Rectal smooth muscle tissue (tissue), 1 donor: ENCODE measurements around the gene ALDH1L2.
"Not testable (repeated sequence)": the region's sequence is repeated elsewhere in the genome, so short reads cannot be mapped to it uniquely, and the experiment has no call there.

Experiments used
- H3K27ac ChIP-seq: one replicate; pipeline ENCODE4 v1.7.0; 2013; ENCODE audit warnings: low read depth, low read length, inconsistent platforms
- H3K27me3 ChIP-seq: one replicate; pipeline ENCODE4 v1.7.0; 2013; ENCODE audit warnings: low read length; ENCODE audit not compliant: control insufficient read depth, insufficient read depth
- H3K36me3 ChIP-seq: one replicate; pipeline ENCODE4 v1.7.0; 2013; ENCODE audit warnings: low read length; ENCODE audit not compliant: control insufficient read depth, insufficient read depth
- H3K4me1 ChIP-seq: one replicate; pipeline ENCODE4 v1.7.0; 2013; ENCODE audit warnings: low read length; ENCODE audit not compliant: control insufficient read depth, insufficient read depth
- H3K4me3 ChIP-seq: one replicate; pipeline ENCODE4 v1.7.0; 2013; ENCODE audit warnings: low read length
- H3K9ac ChIP-seq: one replicate; pipeline ENCODE4 v1.7.0; 2013; ENCODE audit warnings: low read length

The ALDH1L2 gene

GRCh38 chr12:105100998-105101397, 16.7 kb upstream of the ALDH1L2 start:
- Histone ChIP-seq H3K4me1 (no peaks in the 10 kb centered on the region), H3K27me3 (no peaks in the 10 kb centered on the region), H3K4me3 (no peak overlapping the region), H3K9ac (no peak overlapping the region), H3K27ac (no peak overlapping the region), H3K36me3 (no peaks in the 10 kb centered on the region)

GRCh38 chr12:105100207-105100985, 16.1 kb upstream of the ALDH1L2 start:
- H3K36me3 ChIP-seq, result no peaks in the 10 kb centered on the region
- H3K27ac ChIP-seq, result no peak overlapping the region
- H3K9ac ChIP-seq, result no peak overlapping the region
- H3K27me3 ChIP-seq, result no peaks in the 10 kb centered on the region
- H3K4me3 ChIP-seq, result no peak overlapping the region
- no peaks in the 10 kb centered on the region for H3K4me1 ChIP-seq

- Histone ChIP-seq H3K27me3 (no peaks in the 10 kb centered on the region), H3K4me1 (no peaks in the 10 kb centered on the region), H3K36me3 (no peaks in the 10 kb centered on the region), H3K9ac (no peak overlapping the region), H3K4me3 (no peak overlapping the region), H3K27ac (no peak overlapping the region)
Measured at GRCh38 chr12:105099356-105099755, 15.1 kb upstream of the ALDH1L2 start.

- not testable (repeated sequence) for H3K27ac ChIP-seq, H3K4me1 ChIP-seq, H3K27me3 ChIP-seq, H3K4me3 ChIP-seq, H3K36me3 ChIP-seq, H3K9ac ChIP-seq
Measured at GRCh38 chr12:105095338-105095737, 11.1 kb upstream of the ALDH1L2 start.

- Histone ChIP-seq H3K36me3 (no peaks in the 10 kb centered on the region), H3K4me1 (no peaks in the 10 kb centered on the region), H3K9ac (no peak overlapping the region), H3K4me3 (no peak overlapping the region), H3K27me3 (no peaks in the 10 kb centered on the region), H3K27ac (no peak overlapping the region)
Measured at GRCh38 chr12:105092336-105092735, 8.1 kb upstream of the ALDH1L2 start.

GRCh38 chr12:105091476-105092206, 7.4 kb upstream of the ALDH1L2 start:
- H3K27ac ChIP-seq, result no peak overlapping the region
- H3K36me3 ChIP-seq, result no peaks in the 10 kb centered on the region
- no peak overlapping the region for H3K4me3 ChIP-seq
- no peaks in the 10 kb centered on the region for H3K4me1 ChIP-seq
- H3K9ac ChIP-seq, result no peak overlapping the region
- H3K27me3 ChIP-seq, result no peaks in the 10 kb centered on the region

GRCh38 chr12:105090361-105090760, 6.1 kb upstream of the ALDH1L2 start:
- no peak overlapping the region for H3K4me3 ChIP-seq
- no peak overlapping the region for H3K27ac ChIP-seq
- no peak overlapping the region for H3K9ac ChIP-seq
- no peaks in the 10 kb centered on the region for H3K36me3 ChIP-seq
- no peaks in the 10 kb centered on the region for H3K27me3 ChIP-seq
- no peaks in the 10 kb centered on the region for H3K4me1 ChIP-seq

GRCh38 chr12:105089817-105090216, 5.6 kb upstream of the ALDH1L2 start:
- H3K4me1 ChIP-seq, result no peaks in the 10 kb centered on the region
- H3K9ac ChIP-seq, result no peak overlapping the region
- H3K4me3 ChIP-seq, result no peak overlapping the region
- no peaks in the 10 kb centered on the region for H3K27me3 ChIP-seq
- no peak overlapping the region for H3K27ac ChIP-seq
- no peaks in the 10 kb centered on the region for H3K36me3 ChIP-seq

GRCh38 chr12:105085501-105085900, 1.2 kb upstream of the ALDH1L2 start:
- H3K27ac ChIP-seq, result no peak overlapping the region
- no peak overlapping the region for H3K9ac ChIP-seq
- peaks cover 5% of the 10 kb centered on the region for H3K4me1 ChIP-seq
- H3K27me3 ChIP-seq, result no peaks in the 10 kb centered on the region
- H3K36me3 ChIP-seq, result no peaks in the 10 kb centered on the region
- H3K4me3 ChIP-seq, result no peak overlapping the region

- Histone ChIP-seq H3K4me1 (peaks cover 5% of the 10 kb centered on the region), H3K4me3 (peak overlapping the region; percentile 68), H3K9ac (peak overlapping the region; percentile 10), H3K27ac (peak overlapping the region; percentile 52), H3K36me3 (no peaks in the 10 kb centered on the region), H3K27me3 (no peaks in the 10 kb centered on the region)
Measured at GRCh38 chr12:105083551-105084105, 630 bp downstream of the ALDH1L2 start.

GRCh38 chr12:105083031-105083430, 1.2 kb downstream of the ALDH1L2 start:
- Histone ChIP-seq H3K36me3 (no peaks in the 10 kb centered on the region), H3K27ac (no peak overlapping the region), H3K4me3 (peak overlapping the region; percentile 68), H3K27me3 (no peaks in the 10 kb centered on the region), H3K9ac (no peak overlapping the region), H3K4me1 (peaks cover 5% of the 10 kb centered on the region)

GRCh38 chr12:105078712-105079570, 5.3 kb downstream of the ALDH1L2 start:
- H3K9ac ChIP-seq, result no peak overlapping the region
- no peaks in the 10 kb centered on the region for H3K27me3 ChIP-seq
- no peak overlapping the region for H3K4me3 ChIP-seq
- no peak overlapping the region for H3K27ac ChIP-seq
- H3K36me3 ChIP-seq, result no peaks in the 10 kb centered on the region
- peaks cover 5% of the 10 kb centered on the region for H3K4me1 ChIP-seq
